ENCODE results near the gene NME9. TPM values are rescaled to one million over a fixed set of nuclear protein-coding genes. Genes with fewer than 3 reads are reported as not detected.

NME9 gene
- total RNA-seq, 1 experiment from 2014 or later: not detected

DNA sequence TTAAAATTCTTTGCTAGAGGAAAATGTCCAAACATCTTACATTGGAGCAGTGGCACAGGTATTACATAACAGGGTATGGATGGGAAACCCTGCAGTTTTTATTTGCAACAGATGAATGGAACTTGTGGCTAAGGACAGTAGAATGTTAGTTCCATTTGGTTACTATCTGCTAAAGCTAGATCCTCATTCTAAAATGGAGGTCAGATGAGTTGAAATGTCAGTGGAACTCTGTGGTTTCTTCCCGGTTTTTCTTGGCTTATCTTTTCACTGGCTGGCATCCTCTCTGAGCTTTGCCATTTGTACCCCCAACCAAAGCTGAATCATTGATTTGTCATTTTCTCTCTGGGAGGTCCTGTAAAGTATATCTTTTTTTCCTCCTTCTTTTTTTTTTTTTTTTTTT lies 73.6 kb downstream of the NME9 start:
- H4K91ac ChIP-seq (ENCODE audit: insufficient read length, low read depth, low read length): no peak overlapping the region
- no peaks in the 10 kb centered on the region for H3K27me3 Mint-ChIP-seq (ENCODE audit: low read depth)
- no peak overlapping the region for H2BK120ac ChIP-seq (ENCODE audit: low read depth, low read length, poor library complexity, severe bottlenecking)
- H4K20me1 ChIP-seq (ENCODE audit: control insufficient read depth, insufficient read depth, insufficient read length): no peaks in the 10 kb centered on the region
- no peak overlapping the region for H3K4me3 Mint-ChIP-seq
- H2BK5ac ChIP-seq (ENCODE audit: insufficient read length, low read length): no peak overlapping the region
- H3K4ac ChIP-seq (ENCODE audit: low read depth, low read length): no peak overlapping the region
- no peak overlapping the region for H4K8ac ChIP-seq (replicated peaks; ENCODE audit: insufficient read length, low read depth, low read length)
- H3K9me3 Mint-ChIP-seq: no peaks in the 10 kb centered on the region
- no peak overlapping the region for H2AFZ ChIP-seq (ENCODE audit: low read length)
- no peak overlapping the region for H3K18ac ChIP-seq (ENCODE audit: insufficient read length, low read depth, low read length)
- no peak overlapping the region for H4K5ac ChIP-seq (ENCODE audit: insufficient read length, low read depth, low read length)
- H3K9me3 ChIP-seq (ENCODE audit: control insufficient read depth, low read depth, low read length): no peaks in the 10 kb centered on the region
- no peaks in the 10 kb centered on the region for H3K4me1 Mint-ChIP-seq
- no peak overlapping the region for H3K4me2 ChIP-seq (ENCODE audit: insufficient read depth, insufficient read length, low read length)
- no peaks in the 10 kb centered on the region; a peak in 3 of 7 replicates for H3K36me3 Mint-ChIP-seq (ENCODE audit: insufficient read depth in 1 of 3, low read depth in 3 of 3)
- TF ChIP-seq CTCF (conservative IDR thresholded peaks at IDR 0.05): no peak
- H3K4me1 ChIP-seq (ENCODE audit: insufficient read depth, low read length): no peaks in the 10 kb centered on the region
- no peak overlapping the region for H3K23ac ChIP-seq (ENCODE audit: insufficient read length, low read depth, low read length)
- H3K23me2 ChIP-seq (ENCODE audit: insufficient read length, low read depth, low read length, poor library complexity, severe bottlenecking): no peaks in the 10 kb centered on the region
- no peaks in the 10 kb centered on the region for H3K79me1 ChIP-seq (ENCODE audit: insufficient read depth, low read depth, low read length, poor library complexity, severe bottlenecking)
- H2BK20ac ChIP-seq (ENCODE audit: low read depth, low read length, poor library complexity, severe bottlenecking): no peak overlapping the region
- no peak for DNase-seq
- H3K27ac Mint-ChIP-seq: 0 out of 7 replicates have a peak overlapping the region, but pooled peaks of 1 of the 3 experiments have one; percentile 36
- H3K79me2 ChIP-seq (ENCODE audit: insufficient read depth, low read length): no peaks in the 10 kb centered on the region
- H3K14ac ChIP-seq (ENCODE audit: insufficient read depth, low read length): no peak overlapping the region
- H3K27ac ChIP-seq (ENCODE audit: insufficient read length, low read depth, low read length): no peak overlapping the region
- H2BK12ac ChIP-seq (ENCODE audit: insufficient read length, low read depth, low read length): no peak overlapping the region
- H3T11ph ChIP-seq (ENCODE audit: low read length): no peak overlapping the region
- no CpG with 5 or more reads among the region's 1 CpG for WGBS (ENCODE audit: extremely low coverage, insufficient read length, low lambda C conversion rate)
- H3K27me3 ChIP-seq (ENCODE audit: insufficient read depth, low read length): no peaks in the 10 kb centered on the region
- no peak overlapping the region for H3K9ac ChIP-seq (ENCODE audit: extremely low read depth, insufficient read length, low read length)
- no peak overlapping the region for H2BK15ac ChIP-seq (ENCODE audit: low read depth, low read length)
- H2AK5ac ChIP-seq (ENCODE audit: insufficient read length, low read length): no peak overlapping the region
- H3K56ac ChIP-seq (ENCODE audit: insufficient read length, low read depth, low read length): no peak overlapping the region
